Measurements from ENCODE around the gene B4GALNT3. TPM values are rescaled to one million over a fixed set of nuclear protein-coding genes. Genes with fewer than 3 reads are reported as not detected.

Gene B4GALNT3
- total and polyA plus RNA-seq, 3 donors from 2014 or later: 16.7 to 34.6 (median 24.3) TPM

GRCh38 chr12:546920-547845, 87.4 kb downstream of the B4GALNT3 start:
- Histone ChIP-seq H3K36me3 (ENCODE audit: low read depth, missing control alignments) (no peaks in the 10 kb centered on the region), H3K4me3 (peak overlapping the region in 1 of 2 donors; percentile 30), H3K9me3 (no peaks in the 10 kb centered on the region), H3K27ac (no peak overlapping the region), H3K4me1 (peaks cover 13% of the 10 kb centered on the region), H3K27me3 (no peaks in the 10 kb centered on the region)
- DNase-seq: peak; percentile 59
- intact Hi-C loops (cut with DNase I; ENCODE audit: low total_unique reads): loop anchor here (5.0 kb wide), 1 partner anchor 95 kb away; no protein-coding TSS in a partner anchor
- TF ChIP-seq CTCF (IDR thresholded peaks at IDR 0.05) (peak; percentile 97 to 99 (median 98)), POLR2A (IDR thresholded peaks at IDR 0.05) (no peak)
- WGBS, 2 donors: 20 to 21% methylated on average over 29 to 44 of the region's 44 CpGs

GRCh38 chr12:547883-548470, 88.2 kb downstream of the B4GALNT3 start:
- H3K27ac ChIP-seq: no peak overlapping the region
- no peak for DNase-seq
- H3K4me1 ChIP-seq: peaks cover 17% of the 10 kb centered on the region
- TF ChIP-seq POLR2A (IDR thresholded peaks at IDR 0.05) (no peak), CTCF (IDR thresholded peaks at IDR 0.05) (no peak)
- no peaks in the 10 kb centered on the region for H3K36me3 ChIP-seq (ENCODE audit: low read depth, missing control alignments)
- no peak overlapping the region for H3K4me3 ChIP-seq
- no peaks in the 10 kb centered on the region for H3K9me3 ChIP-seq
- intact Hi-C loops (cut with DNase I; ENCODE audit: low total_unique reads): loop anchor here (5.0 kb wide), 1 partner anchor 96 kb away; no protein-coding TSS in a partner anchor
- H3K27me3 ChIP-seq: no peaks in the 10 kb centered on the region
- 56 to 75% methylated on average over 12 to 13 of the region's 13 CpGs for WGBS, 2 donors

- Histone ChIP-seq H3K9me3 (no peaks in the 10 kb centered on the region), H3K27ac (no peak overlapping the region), H3K4me1 (peaks cover 17% of the 10 kb centered on the region), H3K36me3 (ENCODE audit: low read depth, missing control alignments) (no peaks in the 10 kb centered on the region), H3K4me3 (no peak overlapping the region), H3K27me3 (no peaks in the 10 kb centered on the region)
- no peak for TF ChIP-seq CTCF (IDR thresholded peaks at IDR 0.05)
- DNase-seq: no peak
- WGBS, 2 donors: 91 to 94% methylated on average over 20 to 29 of the region's 29 CpGs
- intact Hi-C loops (cut with DNase I; ENCODE audit: low total_unique reads): loop anchor here (5.0 kb wide), 1 partner anchor 97 kb away; no protein-coding TSS in a partner anchor
Measured at GRCh38 chr12:549476-550082, 89.8 kb downstream of the B4GALNT3 start.

GRCh38 chr12:550473-551260, 90.9 kb downstream of the B4GALNT3 start:
- no peak for DNase-seq
- WGBS, 2 donors: 90 to 96% methylated on average over 10 to 18 of the region's 18 CpGs
- Histone ChIP-seq H3K9me3 (no peaks in the 10 kb centered on the region), H3K27me3 (no peaks in the 10 kb centered on the region), H3K4me1 (peaks cover 17% of the 10 kb centered on the region), H3K27ac (no peak overlapping the region), H3K36me3 (ENCODE audit: low read depth, missing control alignments) (no peaks in the 10 kb centered on the region), H3K4me3 (no peak overlapping the region)
- intact Hi-C loops (cut with DNase I; ENCODE audit: low total_unique reads): no loop called here
- TF ChIP-seq CTCF (IDR thresholded peaks at IDR 0.05) (no peak), POLR2A (IDR thresholded peaks at IDR 0.05) (no peak)
